GM12892 (cell line): Measurements from ENCODE around the gene UCP1.

Source experiments
- POLR2A ChIP-seq: IDR thresholded peaks from 2 replicates; pipeline ENCODE4 v1.6.1; 2011; ENCODE audit warnings: low read depth, low read length, control low read depth
- POLR2AphosphoS5 ChIP-seq: IDR thresholded peaks from 2 replicates; pipeline ENCODE4 v1.6.1; 2011; ENCODE audit warnings: low read depth, low read length, control low read depth
- TAF1 ChIP-seq: IDR thresholded peaks from 2 replicates; pipeline ENCODE4 v1.6.1; 2011; ENCODE audit warnings: low read depth, mild to moderate bottlenecking, control low read depth, low read length, borderline replicate concordance

DNA sequence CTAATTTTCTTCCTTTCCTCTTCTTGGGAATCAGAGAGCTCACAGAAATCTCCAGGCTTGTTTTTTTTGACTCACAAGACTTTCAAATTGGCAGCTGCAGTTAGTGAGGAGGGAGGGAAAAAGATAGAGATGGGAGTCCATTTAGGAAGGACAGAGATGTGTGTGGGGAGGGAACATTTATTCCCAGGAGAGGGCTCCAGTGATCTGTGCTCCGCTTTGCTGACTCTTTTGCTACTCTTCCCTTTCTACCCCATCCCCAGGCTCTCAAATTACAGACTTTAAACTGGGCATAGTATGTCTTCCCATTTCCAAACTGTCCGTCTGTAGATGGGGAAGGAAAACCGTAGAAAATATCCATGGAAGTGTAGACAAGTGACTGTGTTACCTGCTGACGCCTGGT lies 39.1 kb upstream of the UCP1 start:
- TF ChIP-seq POLR2A = no peak
- TF ChIP-seq TAF1 = no peak
- TF ChIP-seq POLR2AphosphoS5 = no peak
